A673 (cell line): Measurements from ENCODE around the gene H19. TPM values are rescaled to one million over a fixed set of nuclear protein-coding genes. Genes with fewer than 3 reads are reported as not detected.

ENCODE experiments used
- BruUV-seq: library from RNA; stranded (reverse); fragments of 400-500 nt; replicated peaks from 2 replicates; lab custom pipeline; 2021; lab: Mats Ljungman, UMichigan
- CTCF ChIA-PET: fragments of 300-600 bp; sonication (Branson Sonifier 250); formaldehyde crosslinking; loops from one replicate; lab custom pipeline; 2022; ENCODE audit warnings: antibody characterized with exemption; lab: Charles Lee
- POLR2A ChIA-PET: fragments of 300-600 bp; sonication (Branson Sonifier 250); formaldehyde crosslinking; loops from one replicate; lab custom pipeline; 2022; ENCODE audit warnings: antibody characterized with exemption; ENCODE audit not compliant: low non-redundant PET; lab: Charles Lee
- DNase-seq: peaks from one replicate; pipeline ENCODE4 v3.0.0-alpha.2; 2015; ENCODE audit warnings: low spot score
- H3K27ac ChIP-seq: fragments of 200-600 bp; sonication (generic); 2 replicates; pipeline ENCODE4 v1.5.1; 2016; ENCODE audit warnings: mixed run types, low read depth, mild to moderate bottlenecking, mixed read lengths, antibody characterized with exemption, low read length; ENCODE audit not compliant: poor library complexity, severe bottlenecking
- H3K27me3 ChIP-seq: fragments of 200-600 bp; sonication (generic); replicated peaks from 2 replicates; pipeline ENCODE4 v1.6.1; 2017; ENCODE audit warnings: mixed run types, low read depth, mild to moderate bottlenecking, mixed read lengths, antibody characterized with exemption, low read length; ENCODE audit not compliant: insufficient read depth, poor library complexity
- H3K36me3 ChIP-seq: fragments of 200-600 bp; sonication (generic); 2 replicates; pipeline ENCODE4 v1.6.1; 2016; ENCODE audit warnings: mixed run types, mild to moderate bottlenecking, mixed read lengths, antibody characterized with exemption, low read length; ENCODE audit not compliant: insufficient read depth, poor library complexity, severe bottlenecking
- H3K4me1 ChIP-seq: fragments of 200-600 bp; sonication (generic); 2 replicates; pipeline ENCODE4 v1.6.1; 2017; ENCODE audit warnings: mixed run types, mild to moderate bottlenecking, mixed read lengths, antibody characterized with exemption, low read length; ENCODE audit not compliant: insufficient read depth, poor library complexity, severe bottlenecking
- H3K4me3 ChIP-seq: fragments of 200-600 bp; sonication (generic); 2 replicates; pipeline ENCODE4 v1.5.1; 2016; ENCODE audit warnings: low read depth, mixed run types, mild to moderate bottlenecking, mixed read lengths, low read length; ENCODE audit not compliant: poor library complexity, severe bottlenecking
- H3K9me3 ChIP-seq: fragments of 200-600 bp; sonication (generic); 2 replicates; pipeline ENCODE4 v1.6.1; 2016; ENCODE audit warnings: mixed run types, low read depth, mild to moderate bottlenecking, mixed read lengths, antibody characterized with exemption, low read length; ENCODE audit not compliant: poor library complexity, severe bottlenecking
- EZH2 ChIP-seq: fragments of 200-600 bp; sonication (generic); IDR thresholded peaks from 2 replicates; pipeline ENCODE4 v1.6.1; 2017; ENCODE audit warnings: borderline replicate concordance, low read depth, mild to moderate bottlenecking, mixed read lengths, antibody characterized with exemption, low read length; ENCODE audit not compliant: poor library complexity, severe bottlenecking
- intact Hi-C: fragments of 100-400 bp; cut with micrococcal nuclease; formaldehyde crosslinking; loops from one replicate; pipeline ENCODE4 v1.10.0; 2022; ENCODE audit not compliant: unreplicated experiment
- total RNA-seq: library from RNA; stranded (reverse); gene quantifications from 2 replicates; pipeline ENCODE4 v1.2.3, GENCODE V29; 2021
- TF ChIP-seq, protein P1 (sequence below): fragments of 300-800, 200-600 bp; sonication (generic); conservative IDR thresholded peaks from 2 replicates; pipeline ENCODE4 v1.5.1; 2017; ENCODE audit warnings: low read depth, mild to moderate bottlenecking, antibody characterized with exemption, low read length, moderate library complexity, mixed read lengths

The H19 gene
- total RNA-seq, 1 experiment from 2014 or later, result not detected

DNA sequence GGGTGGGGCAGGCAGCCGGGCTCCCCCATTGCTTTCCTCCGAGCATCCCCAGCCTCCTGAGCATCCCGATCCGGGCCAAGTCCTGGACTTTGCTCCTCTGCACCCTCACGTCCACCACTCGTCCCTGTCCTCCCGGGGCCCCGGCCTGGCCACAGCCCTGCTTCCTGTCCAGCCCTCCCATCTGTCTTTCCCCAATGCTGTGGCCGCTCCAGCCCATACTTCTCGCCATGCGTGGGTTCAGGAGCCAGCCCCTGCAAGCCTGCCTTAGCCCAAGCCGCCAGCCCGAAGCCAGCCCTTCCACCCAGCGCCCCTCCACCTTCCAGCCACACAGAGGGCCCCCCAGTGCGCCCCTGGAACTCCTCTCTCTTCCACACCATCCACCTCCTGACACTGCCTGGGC, 26.7 kb downstream of the H19 start:
- no peaks in the 10 kb centered on the region for H3K27me3 ChIP-seq
- ChIA-PET CTCF (no interaction called here), POLR2A (no interaction called here)
- intact Hi-C loops, result no loop called here
- no peaks in the 10 kb centered on the region for H3K9me3 ChIP-seq
- DNase-seq, result no peak
- no peak overlapping the region for H3K27ac ChIP-seq
- BruUV-seq, result no TSS peak
- no peaks in the 10 kb centered on the region for H3K4me1 ChIP-seq
- TF ChIP-seq EZH2, result no peak
- TF ChIP-seq, protein P1, sequence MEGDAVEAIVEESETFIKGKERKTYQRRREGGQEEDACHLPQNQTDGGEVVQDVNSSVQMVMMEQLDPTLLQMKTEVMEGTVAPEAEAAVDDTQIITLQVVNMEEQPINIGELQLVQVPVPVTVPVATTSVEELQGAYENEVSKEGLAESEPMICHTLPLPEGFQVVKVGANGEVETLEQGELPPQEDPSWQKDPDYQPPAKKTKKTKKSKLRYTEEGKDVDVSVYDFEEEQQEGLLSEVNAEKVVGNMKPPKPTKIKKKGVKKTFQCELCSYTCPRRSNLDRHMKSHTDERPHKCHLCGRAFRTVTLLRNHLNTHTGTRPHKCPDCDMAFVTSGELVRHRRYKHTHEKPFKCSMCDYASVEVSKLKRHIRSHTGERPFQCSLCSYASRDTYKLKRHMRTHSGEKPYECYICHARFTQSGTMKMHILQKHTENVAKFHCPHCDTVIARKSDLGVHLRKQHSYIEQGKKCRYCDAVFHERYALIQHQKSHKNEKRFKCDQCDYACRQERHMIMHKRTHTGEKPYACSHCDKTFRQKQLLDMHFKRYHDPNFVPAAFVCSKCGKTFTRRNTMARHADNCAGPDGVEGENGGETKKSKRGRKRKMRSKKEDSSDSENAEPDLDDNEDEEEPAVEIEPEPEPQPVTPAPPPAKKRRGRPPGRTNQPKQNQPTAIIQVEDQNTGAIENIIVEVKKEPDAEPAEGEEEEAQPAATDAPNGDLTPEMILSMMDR, result no peak
- no peak overlapping the region for H3K4me3 ChIP-seq
- H3K36me3 ChIP-seq, result no peaks in the 10 kb centered on the region

DNA sequence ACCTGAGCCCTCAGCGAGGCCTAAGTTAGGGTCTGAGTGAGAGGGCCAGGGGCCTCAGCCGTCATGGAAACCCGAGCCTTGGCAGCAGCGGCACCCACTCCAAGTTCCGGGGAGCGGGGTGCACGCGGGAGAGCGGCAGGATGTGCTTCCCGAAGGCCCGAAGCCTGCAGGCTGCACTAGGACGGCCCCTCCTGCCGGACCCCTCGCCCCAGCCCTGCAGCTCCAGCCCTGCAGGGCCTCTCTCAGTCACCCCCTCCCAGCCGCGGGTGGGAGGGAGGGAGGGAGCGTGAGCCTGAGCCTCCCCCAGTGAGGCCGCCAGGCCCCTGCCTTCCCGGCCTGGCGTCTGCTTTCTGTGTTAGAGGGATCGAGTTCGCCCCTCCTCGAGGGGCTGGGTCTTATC, 27.9 kb downstream of the H19 start:
- no peak overlapping the region for H3K4me3 ChIP-seq
- no peaks in the 10 kb centered on the region for H3K27me3 ChIP-seq
- intact Hi-C loops, result no loop called here
- no peak for TF ChIP-seq EZH2
- TF ChIP-seq, protein P1, result no peak
- no peak for DNase-seq
- ChIA-PET CTCF (no interaction called here), POLR2A (no interaction called here)
- H3K36me3 ChIP-seq, result no peaks in the 10 kb centered on the region
- H3K27ac ChIP-seq, result no peak overlapping the region
- H3K9me3 ChIP-seq, result no peaks in the 10 kb centered on the region
- H3K4me1 ChIP-seq, result no peaks in the 10 kb centered on the region
- no TSS peak for BruUV-seq

DNA sequence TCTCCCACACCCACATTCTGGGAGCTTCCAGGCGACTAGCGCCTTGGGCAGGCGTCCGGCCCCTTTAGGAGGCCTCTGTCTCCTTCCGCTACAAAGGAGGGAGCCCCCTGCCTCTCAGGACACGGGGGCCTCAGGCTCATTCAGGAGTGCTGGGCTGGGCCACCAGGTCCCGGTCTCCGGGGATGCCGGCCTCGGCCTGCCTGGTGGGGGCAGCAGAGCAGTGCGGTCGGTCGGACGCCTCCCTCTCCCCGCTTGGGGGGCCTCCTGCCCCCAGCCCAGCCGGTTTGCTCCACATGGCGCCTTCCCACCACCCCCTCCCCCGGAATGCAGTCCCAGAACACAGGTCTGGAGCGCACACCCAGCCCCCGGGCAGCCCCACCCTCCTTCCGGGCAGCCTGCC, 28.6 kb downstream of the H19 start:
- Histone ChIP-seq H3K27ac (no peak overlapping the region), H3K27me3 (no peaks in the 10 kb centered on the region), H3K4me1 (no peaks in the 10 kb centered on the region), H3K9me3 (no peaks in the 10 kb centered on the region), H3K36me3 (no peaks in the 10 kb centered on the region), H3K4me3 (no peak overlapping the region)
- DNase-seq, result no peak
- BruUV-seq, result no TSS peak
- CTCF ChIA-PET, result no interaction called here
- intact Hi-C loops, result no loop called here
- TF ChIP-seq EZH2, result no peak
- TF ChIP-seq, protein P1, result no peak
- POLR2A ChIA-PET, result no interaction called here
